Endothelial cell of umbilical vein (primary cell): Measurements from ENCODE around the gene KLF16. TPM values are rescaled to one million over a fixed set of nuclear protein-coding genes. Genes with fewer than 3 reads are reported as not detected.

ENCODE experiments used
- BruUV-seq: library from RNA; stranded (reverse); fragments of 400-500 nt; replicated peaks from 2 replicates; lab custom pipeline; 2021; lab: Mats Ljungman, UMichigan
- CTCF ChIA-PET: fragments of 300-600, 350-600 bp; sonication (Branson Sonifier 250); formaldehyde crosslinking; loops from one replicate; lab custom pipeline; 2021; ENCODE audit warnings: antibody characterized with exemption, inconsistent platforms; lab: Charles Lee
- POLR2A ChIA-PET: fragments of 300-600, 350-600 bp; sonication (Branson Sonifier 250); formaldehyde crosslinking; loops from one replicate; lab custom pipeline; 2021; ENCODE audit warnings: antibody characterized with exemption, inconsistent platforms; lab: Charles Lee
- DNase-seq: peaks from one replicate; pipeline ENCODE4 v3.0.0-alpha.2; 2011; ENCODE audit warnings: low read depth, low spot score
- FAIRE-seq: peaks from 2 replicates; lab custom pipeline; 2011; peaks lifted over from hg19 to GRCh38; lab: Jason Lieb, UNC
- H2AFZ ChIP-seq: 2 replicates; pipeline ENCODE4 v1.6.0; 2012; ENCODE audit warnings: low read depth, low read length, control low read depth, inconsistent platforms
- H3K27ac ChIP-seq: 2 replicates; pipeline ENCODE4 v1.5.1; 2011; ENCODE audit warnings: low read depth, mild to moderate bottlenecking, control low read depth, low read length, moderate library complexity; ENCODE audit not compliant: insufficient read depth
- H3K27me3 ChIP-seq, 2 experiments: 2 replicates each; pipeline versions ENCODE4 v1.6.0 to v1.6.1; 2011; ENCODE audit warnings: low read length in 2 of 2, mixed read lengths in 1 of 2; ENCODE audit not compliant: control insufficient read depth in 2 of 2, insufficient read depth in 2 of 2
- H3K36me3 ChIP-seq, 2 experiments: 2 replicates in 1 of 2; 3 replicates in 1 of 2; pipeline ENCODE4 v1.5.1; 2011; ENCODE audit warnings: low read length in 2 of 2, mild to moderate bottlenecking in 1 of 2, moderate library complexity in 1 of 2; ENCODE audit not compliant: control insufficient read depth in 2 of 2, insufficient read depth in 2 of 2; ENCODE audit errors: extremely low read depth in 1 of 2
- H3K4me1 ChIP-seq: 3 replicates; pipeline ENCODE4 v1.5.1; 2011; ENCODE audit warnings: mild to moderate bottlenecking, low read length; ENCODE audit not compliant: control insufficient read depth, insufficient read depth; ENCODE audit errors: extremely low read depth
- H3K4me2 ChIP-seq: 2 replicates; pipeline ENCODE4 v1.6.1; 2011; ENCODE audit warnings: low read length, control low read depth, mixed read lengths; ENCODE audit not compliant: insufficient read depth
- H3K4me3 ChIP-seq, 3 experiments: fragments of 200-600 bp in 1 of 3; sonication (generic), shearing (Covaris generic) in 1 of 3; replicated peaks in 1 of 3; 2 replicates each; pipeline ENCODE4 v1.5.1; 2011 to 2016; ENCODE audit warnings: control low read depth in 3 of 3, low read length in 3 of 3, mild to moderate bottlenecking in 2 of 3, inconsistent platforms in 1 of 3, low read depth in 1 of 3, moderate library complexity in 1 of 3; ENCODE audit not compliant: insufficient read depth in 1 of 3
- H3K79me2 ChIP-seq: 2 replicates; pipeline ENCODE4 v1.6.0; 2012; ENCODE audit warnings: low read length, inconsistent platforms; ENCODE audit not compliant: control insufficient read depth, insufficient read depth
- H3K9ac ChIP-seq: replicated peaks from 2 replicates; pipeline ENCODE3; 2011; ENCODE audit warnings: low read length, control low read depth; ENCODE audit not compliant: insufficient read depth; ENCODE audit errors: extremely low read depth
- H3K9me1 ChIP-seq: replicated peaks from 3 replicates; pipeline ENCODE4 v1.6.0; 2011; ENCODE audit warnings: mild to moderate bottlenecking, low read length; ENCODE audit not compliant: control insufficient read depth, insufficient read depth; ENCODE audit errors: extremely low read depth
- H3K9me3 ChIP-seq: replicated peaks from 2 replicates; pipeline ENCODE4 v1.5.1; 2012; ENCODE audit warnings: low read length, inconsistent platforms; ENCODE audit not compliant: control insufficient read depth, insufficient read depth
- H4K20me1 ChIP-seq: replicated peaks from 2 replicates; pipeline ENCODE3; 2011; ENCODE audit warnings: mild to moderate bottlenecking, low read length; ENCODE audit not compliant: control insufficient read depth, insufficient read depth; ENCODE audit errors: extremely low read depth
- CTCF ChIP-seq, 2 donors: IDR thresholded peaks; 1 replicate in 1 of 2; 2 replicates in 1 of 2; pipeline ENCODE4 v1.5.1; 2011; ENCODE audit warnings: low read length in 2 of 2, mild to moderate bottlenecking in 2 of 2, moderate library complexity in 2 of 2, control low read depth in 1 of 2, inconsistent platforms in 1 of 2, low read depth in 1 of 2; ENCODE audit not compliant: insufficient read depth in 1 of 2; ENCODE audit errors: extremely low read depth in 1 of 2
- FOS ChIP-seq: IDR thresholded peaks from 2 replicates; pipeline ENCODE4 v1.6.1; 2011; ENCODE audit warnings: mild to moderate bottlenecking, low read length, moderate library complexity, borderline replicate concordance; ENCODE audit not compliant: insufficient read depth
- MAX ChIP-seq: IDR thresholded peaks from 2 replicates; pipeline ENCODE4 v1.6.1; 2011; ENCODE audit not compliant: insufficient read depth, insufficient read length
- POLR2AphosphoS5 ChIP-seq: IDR thresholded peaks from 2 replicates; pipeline ENCODE4 v1.6.1; 2012; ENCODE audit warnings: low read depth, mild to moderate bottlenecking, control low read depth, low read length, moderate library complexity; ENCODE audit not compliant: insufficient read depth
- dilution Hi-C: fragments of 300-500 bp; cut with MboI; formaldehyde crosslinking; loops from one replicate; pipeline ENCODE4 v1.15.0; 2019; ENCODE audit warnings: low sequenced_read_pairs; ENCODE audit not compliant: extremely low pct_ligation_motif_present
- intact Hi-C: fragments of 100-400 bp; cut with micrococcal nuclease; formaldehyde crosslinking; loops from one replicate; pipeline ENCODE4 v1.10.0; 2022
- polyA plus RNA-seq, 4 experiments: library from polyadenylated mRNA; depleted of rRNA in 3 of 4; stranded (reverse) in 3 of 4; unstranded in 1 of 4; fragments of >200 nt; gene quantifications; 2 replicates each; pipeline versions ENCODE4 v1.2.1 to v1.2.3, GENCODE V29; 2011 to 2012; ENCODE audit warnings: missing spikeins in 1 of 4
- total RNA-seq: library from RNA; stranded (reverse); gene quantifications from 2 replicates; pipeline ENCODE4 v1.2.3, GENCODE V29; 2021

Gene KLF16
- total and polyA plus RNA-seq, 2 donors (not counting 3 experiments of a cell fraction or from before 2014, with no cell fraction given), result 11.6 to 36.6 TPM

GRCh38 chr19:1813192-1814182, 49.9 kb downstream of the KLF16 start:
- ChIA-PET CTCF (interaction anchor here (0.6 to 4.0 kb wide), 4 partner anchors 12 to 141 kb away, joined by 3 to 24 read pairs (median 4); no protein-coding TSS in a partner anchor), POLR2A (interaction anchor here (0.5 kb wide), 1 partner anchor 202 kb away, joined by 7 read pairs; no protein-coding TSS in a partner anchor)
- dilution Hi-C loops, result no loop called here

More at GRCh38 chr19:1813192-1814182, 49.9 kb downstream of the KLF16 start:
- intact Hi-C loops, result loop anchor here (2.0 to 5.0 kb wide), 2 partner anchors 36 to 161 kb away; partner anchors contain the start of gene TCF3
- Histone ChIP-seq H3K4me3 (peak overlapping the region in 2 of 3 experiments; percentile 36 to 66), H3K9me1 (no peaks in the 10 kb centered on the region), H3K36me3 (peaks cover 3 to 20% of the 10 kb centered on the region in 2 experiments), H3K4me2 (peak overlapping the region; percentile 90), H3K4me1 (peaks cover 13% of the 10 kb centered on the region), H3K9ac (no peak overlapping the region), H3K27ac (no peak overlapping the region), H3K27me3 (no peaks in the 10 kb centered on the region), H3K79me2 (no peaks in the 10 kb centered on the region), H4K20me1 (no peaks in the 10 kb centered on the region), H2AFZ (no peak overlapping the region), H3K9me3 (no peaks in the 10 kb centered on the region)
- DNase-seq, result no peak
- no peak for FAIRE-seq
- TF ChIP-seq FOS (no peak), MAX (no peak), POLR2AphosphoS5 (peak; percentile 7), CTCF (IDR thresholded peaks at IDR 0.05; ENCODE audit: extremely low read depth in 1 of 2, insufficient read depth in 1 of 2, low read depth in 1 of 2, low read length in 2 of 2) (no peak)
- no TSS peak for BruUV-seq
